ENCODE results near the gene TNFRSF8.

The TNFRSF8 gene

GRCh38 chr1:12124693-12125421, 61.8 kb downstream of the TNFRSF8 start:
- peak; percentile 83 for DNase-seq

GRCh38 chr1:12125422-12126355, 62.6 kb downstream of the TNFRSF8 start:
- DNase-seq = no peak

- DNase-seq = no peak
Observed at GRCh38 chr1:12126781-12127180, 63.7 kb downstream of the TNFRSF8 start.

GRCh38 chr1:12127206-12127810, 64.2 kb downstream of the TNFRSF8 start:
- DNase-seq = no peak

GRCh38 chr1:12128120-12128519, 65.0 kb downstream of the TNFRSF8 start:
- no peak for DNase-seq

GRCh38 chr1:12129624-12130023, 66.5 kb downstream of the TNFRSF8 start:
- no peak for DNase-seq

GRCh38 chr1:12130466-12131130, 67.5 kb downstream of the TNFRSF8 start:
- no peak for DNase-seq

- no peak for DNase-seq
Observed at GRCh38 chr1:12132078-12132477, 69.0 kb downstream of the TNFRSF8 start.

- no peak for DNase-seq
Observed at GRCh38 chr1:12134716-12135115, 71.6 kb downstream of the TNFRSF8 start.

GRCh38 chr1:12135612-12136011, 72.5 kb downstream of the TNFRSF8 start:
- no peak for DNase-seq

GRCh38 chr1:12136916-12137610, 74.0 kb downstream of the TNFRSF8 start:
- no peak for DNase-seq

GRCh38 chr1:12138196-12139168, 75.4 kb downstream of the TNFRSF8 start:
- DNase-seq = no peak

GRCh38 chr1:12140016-12140415, 76.9 kb downstream of the TNFRSF8 start:
- DNase-seq = no peak

GRCh38 chr1:12140515-12141162, 77.5 kb downstream of the TNFRSF8 start:
- no peak for DNase-seq

- DNase-seq = no peak
Observed at GRCh38 chr1:12141163-12141850, 78.2 kb downstream of the TNFRSF8 start.

- DNase-seq = no peak
Observed at GRCh38 chr1:12142141-12142823, 79.2 kb downstream of the TNFRSF8 start.

GRCh38 chr1:12142891-12143630, 80.0 kb downstream of the TNFRSF8 start:
- DNase-seq = no peak

GRCh38 chr1:12143631-12144155, 80.6 kb downstream of the TNFRSF8 start:
- peak; percentile 38 for DNase-seq

Measured in CD4-positive, alpha-beta T cell treated with Interleukin-21 for 1 hour (primary cell).